Activated CD4-positive, alpha-beta T cell treated with anti-CD3 and anti-CD28 coated beads for 24 hours (primary cell): Measurements from ENCODE around the gene CALR3.
"Not testable (repeated sequence)": the region's sequence is repeated elsewhere in the genome, so short reads cannot be mapped to it uniquely, and the experiment has no call there.

Source experiments
- DNase-seq, 2 donors: peaks; one replicate each; pipeline ENCODE4 v3.0.0-alpha.2; 2020; ENCODE audit warnings: low read depth in 2 of 2

The CALR3 gene

GRCh38 chr19:16524991-16525734 is 29.2 kb upstream of the CALR3 start:
- DNase-seq: no peak

DNA sequence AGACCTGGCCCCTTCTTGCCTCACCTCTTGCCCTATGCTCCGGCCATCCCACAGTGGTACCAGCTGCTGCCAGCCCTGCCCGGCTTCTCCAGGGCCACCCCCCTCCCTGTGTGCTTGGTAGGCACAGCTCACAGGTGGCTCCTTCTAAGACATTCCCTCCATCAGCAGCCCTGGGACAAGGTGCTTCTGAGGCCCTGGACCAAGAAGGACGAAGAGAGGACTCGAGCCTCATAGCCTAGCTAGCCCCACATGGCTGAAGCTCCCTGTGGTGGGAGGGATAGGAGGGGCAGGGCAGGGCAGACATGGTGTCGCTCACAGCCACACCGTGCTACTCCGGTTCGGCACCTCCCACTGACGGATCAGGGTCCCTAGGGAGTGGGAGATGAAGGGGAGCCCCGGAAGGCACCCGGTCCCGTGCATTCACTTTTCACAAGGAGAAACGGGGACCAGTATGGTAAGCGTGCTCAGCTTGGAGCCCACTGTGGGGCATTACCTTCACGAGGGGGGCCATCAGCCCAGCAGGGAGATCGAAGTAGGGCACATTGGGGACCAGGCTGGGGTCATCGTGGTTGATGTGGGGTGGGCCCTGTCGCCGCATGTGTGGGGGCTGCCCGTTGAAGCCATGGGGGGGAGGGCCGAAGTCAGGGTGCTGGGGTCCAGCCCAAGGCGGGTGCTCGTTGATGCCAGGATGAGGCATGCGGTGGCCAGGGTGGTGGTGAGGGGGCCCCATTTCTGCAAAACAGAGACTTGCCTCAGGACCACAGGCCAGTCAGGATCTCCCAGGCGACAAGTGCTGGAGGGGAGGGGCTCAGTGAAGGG is 26.8 kb upstream of the CALR3 start:
- DNase-seq: no peak

DNA sequence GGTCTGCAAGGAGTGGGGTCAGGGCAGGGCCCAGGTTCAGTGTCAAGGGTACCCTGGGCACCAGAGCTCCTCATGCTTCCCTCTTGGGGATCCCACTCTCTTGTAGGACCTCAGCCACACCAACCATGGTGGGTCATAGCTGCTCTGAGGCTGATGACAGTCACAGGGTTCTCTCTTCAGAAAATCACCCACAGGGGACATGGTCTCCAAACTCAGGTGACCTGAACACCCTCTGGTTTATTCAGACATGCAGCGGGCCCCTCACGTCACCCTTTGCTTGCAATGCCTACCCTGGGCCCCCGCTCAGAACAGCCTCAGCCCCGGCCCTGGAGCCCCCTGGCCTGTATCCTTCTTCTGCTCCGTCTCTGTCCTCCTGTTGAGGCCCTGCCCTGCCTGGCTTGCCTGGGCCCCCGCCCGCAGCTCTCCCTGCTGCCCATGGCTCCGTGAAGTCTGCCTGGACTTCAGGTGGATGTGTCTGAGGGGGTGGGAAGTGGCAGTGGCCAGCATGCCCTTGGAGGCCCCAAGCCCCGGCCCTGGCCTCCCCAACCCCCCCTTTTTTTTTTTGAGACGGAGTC is 25.8 kb upstream of the CALR3 start:
- DNase-seq: no peak

DNA sequence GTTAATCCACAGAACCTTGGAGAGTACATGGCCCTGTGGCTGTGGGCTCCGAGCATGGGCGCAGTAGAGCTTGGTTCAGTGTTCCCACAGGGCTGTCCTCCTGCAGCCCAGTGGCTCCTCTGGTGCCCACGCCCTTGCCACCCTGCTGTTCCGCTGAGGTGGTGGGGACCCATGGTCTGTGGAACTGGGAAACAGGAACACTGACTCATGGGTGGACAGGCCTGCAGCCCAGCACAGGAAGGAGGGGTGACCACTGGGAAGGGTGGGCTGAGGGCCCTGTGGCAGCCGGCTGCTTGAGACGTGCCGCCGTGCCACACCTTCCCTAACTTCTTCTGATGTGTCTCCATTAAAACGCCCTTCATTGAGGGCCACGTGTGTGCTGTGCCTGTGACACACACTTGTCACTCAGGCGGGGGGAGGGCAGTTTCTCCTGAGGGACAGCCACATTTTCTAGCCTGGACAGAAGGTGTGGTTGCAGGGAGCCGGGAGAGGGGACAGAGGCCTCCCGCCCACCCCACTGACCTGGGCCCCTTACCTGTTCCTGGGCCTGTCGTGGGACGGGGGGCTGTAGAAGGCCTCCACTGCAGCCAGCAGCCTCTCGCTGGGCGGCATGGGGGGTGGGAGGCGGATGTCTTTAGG is 25.1 kb upstream of the CALR3 start:
- no peak for DNase-seq

- DNase-seq: no peak
Measured at GRCh38 chr19:16520074-16520973, 24.4 kb upstream of the CALR3 start.

GRCh38 chr19:16519230-16519687 is 23.3 kb upstream of the CALR3 start:
- DNase-seq: no peak

- no peak for DNase-seq
Measured at GRCh38 chr19:16518483-16519229, 22.7 kb upstream of the CALR3 start.

- DNase-seq: no peak
Measured at GRCh38 chr19:16518061-16518460, 22.1 kb upstream of the CALR3 start.

GRCh38 chr19:16516923-16517610 is 21.1 kb upstream of the CALR3 start:
- DNase-seq: no peak

DNA sequence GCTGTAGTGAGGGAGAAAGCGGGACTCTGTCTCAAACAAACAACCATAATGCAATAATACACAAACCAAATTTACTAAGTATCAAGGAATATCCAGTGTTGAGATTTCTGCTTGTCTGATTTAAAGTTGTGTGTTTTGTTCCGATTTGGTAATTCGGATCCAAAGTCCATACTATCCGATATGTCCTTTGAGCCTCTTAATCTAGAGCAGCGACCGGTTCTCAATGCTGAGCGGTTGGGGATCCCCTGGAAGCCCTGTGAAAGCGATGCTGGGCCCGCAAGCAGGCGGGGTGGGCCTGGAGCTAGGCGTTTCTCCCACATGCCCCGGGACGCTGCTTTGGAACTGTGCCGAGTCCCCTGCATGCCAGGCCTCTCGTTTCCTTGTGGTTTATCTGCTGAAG is 20.4 kb upstream of the CALR3 start:
- DNase-seq: no peak

DNA sequence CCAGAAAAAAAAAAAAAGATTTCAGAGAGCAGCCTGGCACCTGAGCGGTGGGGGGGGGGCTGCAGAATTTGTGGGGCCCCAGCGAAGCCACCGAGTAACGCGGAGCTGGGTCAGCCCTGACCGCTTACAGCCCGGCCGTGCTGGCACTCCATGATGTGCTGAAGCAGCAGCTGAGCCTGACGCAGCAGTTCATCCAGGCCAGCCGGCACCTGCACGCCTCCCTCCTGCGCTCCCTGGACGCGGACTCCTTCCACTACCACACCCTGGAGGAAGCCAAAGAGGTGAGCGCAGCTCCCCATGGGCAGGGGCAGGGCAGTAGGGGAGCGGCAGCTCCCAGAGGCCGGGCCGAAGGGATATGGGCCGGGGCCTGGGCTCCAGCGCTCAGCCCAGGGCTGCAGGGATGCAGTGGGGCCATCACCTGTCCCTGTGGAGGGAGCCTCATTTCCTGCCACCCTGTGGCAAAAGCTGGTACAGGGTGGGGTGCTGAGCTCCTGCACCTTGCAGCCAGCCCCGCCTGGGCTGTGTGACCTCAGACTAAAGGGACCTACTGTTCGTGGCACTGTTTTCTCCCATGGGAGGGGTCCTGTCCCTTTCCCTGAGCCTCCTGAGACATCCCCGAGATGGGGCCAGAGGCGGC is 18.5 kb upstream of the CALR3 start:
- DNase-seq: no peak

DNA sequence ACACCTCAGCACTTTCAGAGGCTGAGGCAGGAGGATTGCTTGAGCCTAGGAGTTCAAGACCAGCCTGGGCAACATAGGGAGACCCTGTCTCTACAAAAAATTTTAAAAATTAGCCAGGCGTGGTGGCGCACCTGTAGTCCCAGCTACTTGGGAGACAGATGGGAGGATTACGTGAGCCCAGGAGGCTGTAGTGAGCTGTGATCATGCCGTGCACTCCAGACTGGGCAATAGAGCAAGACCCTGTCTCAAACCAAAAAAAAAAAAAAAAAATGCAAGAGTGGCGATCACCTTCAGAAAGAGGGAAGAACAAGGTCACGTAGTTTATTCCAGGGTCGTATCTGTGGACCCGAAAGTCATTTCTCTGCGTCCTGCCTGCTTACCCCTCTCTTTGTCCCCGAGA is 16.6 kb upstream of the CALR3 start:
- not testable (repeated sequence) for DNase-seq

DNA sequence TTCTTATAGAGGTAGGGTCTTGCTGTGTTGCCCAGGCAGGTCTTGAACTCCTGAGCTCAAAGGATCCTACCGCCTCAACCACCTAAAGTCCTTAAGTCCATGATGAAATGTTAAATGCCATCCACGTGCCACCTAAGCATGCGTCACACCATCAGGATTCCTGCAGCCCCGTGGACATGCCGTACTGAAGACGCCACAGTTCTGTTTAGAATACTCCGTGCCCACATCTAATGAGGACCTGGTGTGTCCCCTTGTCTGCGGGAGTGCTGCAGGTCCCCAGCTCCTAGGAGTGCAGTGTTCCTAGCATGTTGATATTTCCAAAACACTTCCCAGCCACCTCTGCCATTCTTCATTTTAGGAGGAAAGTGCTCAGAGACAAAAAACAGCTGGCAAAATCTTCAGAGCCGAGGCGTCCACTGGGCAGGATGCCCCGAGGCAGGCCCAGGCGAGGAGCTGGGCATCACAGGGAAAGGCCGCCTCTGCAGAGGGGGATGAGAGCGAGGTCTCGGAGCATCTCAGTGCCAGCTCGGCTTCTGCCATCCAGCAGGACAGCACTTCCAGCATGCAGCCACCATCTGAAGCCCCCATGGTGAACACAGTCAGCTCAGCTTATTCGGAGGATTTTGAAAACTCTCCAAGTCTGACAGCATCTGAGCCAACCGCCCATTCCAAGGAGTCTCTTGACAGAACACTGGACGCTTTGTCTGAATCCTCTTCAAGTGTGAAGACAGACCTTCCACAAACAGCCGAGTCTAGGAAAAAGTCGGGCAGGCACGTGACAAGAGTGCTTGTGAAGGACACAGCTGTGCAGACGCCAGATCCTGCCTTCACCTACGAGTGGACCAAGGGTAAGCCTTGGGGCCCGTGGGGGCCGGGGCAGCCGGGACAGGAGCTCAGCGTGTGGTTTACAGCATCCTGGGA is 13.4 kb upstream of the CALR3 start:
- DNase-seq: no peak

- DNase-seq: no peak
Measured at GRCh38 chr19:16508546-16508945, 12.6 kb upstream of the CALR3 start.

DNA sequence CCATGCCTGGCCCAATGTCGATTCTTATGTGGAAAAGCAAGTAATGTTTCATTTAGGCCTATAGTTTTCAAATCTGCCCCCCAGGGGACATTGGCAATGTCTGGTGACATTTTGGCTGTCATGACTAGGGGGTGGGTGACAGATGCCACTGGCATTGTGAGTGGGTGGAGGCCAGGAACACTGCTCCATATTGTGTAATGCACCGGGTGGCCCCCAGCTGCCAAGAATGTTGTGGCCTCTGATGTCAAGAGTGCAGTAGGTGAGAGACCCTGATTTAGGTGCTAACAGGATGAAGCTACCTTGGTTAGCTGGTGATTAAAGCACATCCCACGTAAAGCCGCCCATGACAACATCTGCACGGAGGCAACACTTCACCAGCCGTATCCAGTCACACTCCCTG is 11.0 kb upstream of the CALR3 start:
- DNase-seq: no peak

- DNase-seq: not testable (repeated sequence)
Measured at GRCh38 chr19:16506161-16506560, 10.2 kb upstream of the CALR3 start.

- no peak for DNase-seq
Measured at GRCh38 chr19:16504271-16504670, 8.3 kb upstream of the CALR3 start.

- DNase-seq: no peak
Measured at GRCh38 chr19:16497837-16498236, 1.9 kb upstream of the CALR3 start.
